Peyer's patch (tissue), 4 donors: ENCODE measurements around the gene BPGM.

Experiments used
- POLR2A ChIP-seq, 2 donors: fragments of 450-650 bp; IDR thresholded peaks; one replicate each; pipeline ENCODE4 v1.5.1; 2017; ENCODE audit warnings: antibody characterized with exemption in 2 of 2, mild to moderate bottlenecking in 2 of 2, moderate library complexity in 2 of 2
- TF ChIP-seq, protein P1 (sequence below), 6 experiments: fragments of 450-650 bp in 4 of 6; fragments of 200-600 bp in 2 of 6; sonication (generic) in 1 of 6; IDR thresholded peaks; one replicate each; pipeline ENCODE4 v1.5.1; 2017 to 2019; ENCODE audit warnings: antibody characterized with exemption in 6 of 6, mild to moderate bottlenecking in 3 of 6, moderate library complexity in 1 of 6

- TF ChIP-seq, protein P1, sequence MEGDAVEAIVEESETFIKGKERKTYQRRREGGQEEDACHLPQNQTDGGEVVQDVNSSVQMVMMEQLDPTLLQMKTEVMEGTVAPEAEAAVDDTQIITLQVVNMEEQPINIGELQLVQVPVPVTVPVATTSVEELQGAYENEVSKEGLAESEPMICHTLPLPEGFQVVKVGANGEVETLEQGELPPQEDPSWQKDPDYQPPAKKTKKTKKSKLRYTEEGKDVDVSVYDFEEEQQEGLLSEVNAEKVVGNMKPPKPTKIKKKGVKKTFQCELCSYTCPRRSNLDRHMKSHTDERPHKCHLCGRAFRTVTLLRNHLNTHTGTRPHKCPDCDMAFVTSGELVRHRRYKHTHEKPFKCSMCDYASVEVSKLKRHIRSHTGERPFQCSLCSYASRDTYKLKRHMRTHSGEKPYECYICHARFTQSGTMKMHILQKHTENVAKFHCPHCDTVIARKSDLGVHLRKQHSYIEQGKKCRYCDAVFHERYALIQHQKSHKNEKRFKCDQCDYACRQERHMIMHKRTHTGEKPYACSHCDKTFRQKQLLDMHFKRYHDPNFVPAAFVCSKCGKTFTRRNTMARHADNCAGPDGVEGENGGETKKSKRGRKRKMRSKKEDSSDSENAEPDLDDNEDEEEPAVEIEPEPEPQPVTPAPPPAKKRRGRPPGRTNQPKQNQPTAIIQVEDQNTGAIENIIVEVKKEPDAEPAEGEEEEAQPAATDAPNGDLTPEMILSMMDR (IDR thresholded peaks at IDR 0.05), result no peak
- TF ChIP-seq POLR2A (IDR thresholded peaks at IDR 0.05), result no peak
Measured at GRCh38 chr7:134632052-134632451, 14.6 kb upstream of the BPGM start.
